Sigmoid colon (tissue), 7 donors: ENCODE measurements around the gene DPP8. TPM values are rescaled to one million over a fixed set of nuclear protein-coding genes. Genes with fewer than 3 reads are reported as not detected.

ENCODE experiments used
- DNase-seq: peaks from one replicate; pipeline ENCODE4 v3.0.0-alpha.2; 2019
- H3K27ac ChIP-seq, 4 donors: fragments of 200-600 bp; sonication (generic); one replicate each; pipeline ENCODE4 v1.5.1; 2016 to 2019; ENCODE audit warnings: mild to moderate bottlenecking in 1 of 4
- H3K27me3 ChIP-seq, 3 donors: fragments of 200-600 bp; sonication (generic); one replicate each; pipeline ENCODE4 v1.5.1; 2019; ENCODE audit warnings: mild to moderate bottlenecking in 1 of 3
- H3K36me3 ChIP-seq, 4 donors: fragments of 200-600 bp; sonication (generic); one replicate each; pipeline ENCODE4 v1.5.1; 2016 to 2019
- H3K4me1 ChIP-seq, 4 donors: fragments of 200-600 bp; sonication (generic); one replicate each; pipeline ENCODE4 v1.5.1; 2017 to 2019
- H3K4me3 ChIP-seq, 4 donors: fragments of 200-600 bp; sonication (generic); one replicate each; pipeline ENCODE4 v1.5.1; 2017 to 2019; ENCODE audit warnings: mild to moderate bottlenecking in 2 of 4, moderate library complexity in 1 of 4
- H3K9me3 ChIP-seq, 4 donors: fragments of 200-600 bp in 3 of 4; sonication (generic) in 3 of 4; one replicate each; pipeline versions ENCODE4 v1.5.1 to v1.6.1; 2013 to 2019
- EP300 ChIP-seq, 4 donors: sonication (generic); formaldehyde crosslinking; IDR thresholded peaks; one replicate each; pipeline ENCODE4 v1.6.1; 2017; ENCODE audit warnings: antibody characterized with exemption in 4 of 4
- POLR2A ChIP-seq, 2 donors: fragments of 450-650 bp; IDR thresholded peaks; one replicate each; pipeline ENCODE4 v1.6.1; 2016; ENCODE audit warnings: antibody characterized with exemption in 2 of 2, mild to moderate bottlenecking in 2 of 2, moderate library complexity in 2 of 2
- POLR2AphosphoS5 ChIP-seq, 4 donors: sonication (generic); formaldehyde crosslinking; IDR thresholded peaks; one replicate each; pipeline ENCODE4 v1.6.1; 2017; ENCODE audit warnings: antibody characterized with exemption in 4 of 4
- WGBS, 2 donors: extraction: QIAGEN DNeasy Blood & Tissue Kit; methylation state at CpG; one replicate each; pipeline ENCODE4 v1.1.7; 2013; 5-methylcytosine and 5-hydroxymethylcytosine counted together
- intact Hi-C: fragments of 100-400 bp; cut with DNase I; formaldehyde crosslinking; loops from one replicate; pipeline ENCODE4 v1.15.1; 2023
- polyA plus RNA-seq, 3 donors: library from polyadenylated mRNA; stranded (reverse); fragments of 200-250 nt; gene quantifications; one replicate each; pipeline ENCODE4 v1.2.3, GENCODE V29; 2013
- small RNA-seq, 3 donors: library from RNA; depleted of rRNA; stranded (forward); fragments of <200 nt; gene quantifications; one replicate each; pipeline ENCODE3, GENCODE V24; 2016
- total RNA-seq, 4 donors: library from RNA; depleted of rRNA; stranded (reverse); fragments of >200 nt; gene quantifications; one replicate each; pipeline ENCODE4 v1.1.0, GENCODE V29; 2016
- TF ChIP-seq, protein P1 (sequence below), 4 experiments: fragments of 450-650 bp in 3 of 4; fragments of 200-600 bp in 1 of 4; IDR thresholded peaks; one replicate each; pipeline ENCODE4 v1.5.1; 2016 to 2019; ENCODE audit warnings: antibody characterized with exemption in 4 of 4, mild to moderate bottlenecking in 3 of 4, moderate library complexity in 2 of 4
- donor health status: healthy with polysubstance abuse.
- donor health status: Bipolar disorder and iron deficiency.
- donor health status: healthy.

DPP8 gene
- total and polyA plus RNA-seq, 7 donors, result 8.4 to 40.3 (median 29.5) TPM

DNA sequence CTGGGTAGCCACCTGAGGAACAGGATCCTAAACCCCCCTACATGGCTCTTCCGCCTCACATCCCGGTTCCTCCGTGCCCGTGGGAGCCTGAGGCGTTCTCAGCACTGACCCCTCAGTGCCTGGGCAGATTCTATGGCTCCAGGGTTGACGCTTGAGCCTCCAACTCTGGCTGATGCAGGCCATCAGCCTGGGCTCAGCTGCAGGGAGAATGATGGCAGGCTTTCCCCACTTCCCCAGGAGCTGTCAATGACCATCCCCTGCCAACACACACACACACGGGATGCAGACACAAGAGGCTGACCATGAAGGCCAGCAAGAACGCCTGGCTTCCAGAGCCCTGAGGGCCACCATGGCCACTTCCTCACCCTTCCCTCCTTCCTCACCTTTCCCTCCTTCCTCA lies 123.9 kb downstream of the DPP8 start:
- WGBS, 2 donors, result 81 to 84% methylated on average over 8 of the region's 8 CpGs
- no peak for TF ChIP-seq POLR2A (IDR thresholded peaks at IDR 0.05)
- TF ChIP-seq, protein P1, sequence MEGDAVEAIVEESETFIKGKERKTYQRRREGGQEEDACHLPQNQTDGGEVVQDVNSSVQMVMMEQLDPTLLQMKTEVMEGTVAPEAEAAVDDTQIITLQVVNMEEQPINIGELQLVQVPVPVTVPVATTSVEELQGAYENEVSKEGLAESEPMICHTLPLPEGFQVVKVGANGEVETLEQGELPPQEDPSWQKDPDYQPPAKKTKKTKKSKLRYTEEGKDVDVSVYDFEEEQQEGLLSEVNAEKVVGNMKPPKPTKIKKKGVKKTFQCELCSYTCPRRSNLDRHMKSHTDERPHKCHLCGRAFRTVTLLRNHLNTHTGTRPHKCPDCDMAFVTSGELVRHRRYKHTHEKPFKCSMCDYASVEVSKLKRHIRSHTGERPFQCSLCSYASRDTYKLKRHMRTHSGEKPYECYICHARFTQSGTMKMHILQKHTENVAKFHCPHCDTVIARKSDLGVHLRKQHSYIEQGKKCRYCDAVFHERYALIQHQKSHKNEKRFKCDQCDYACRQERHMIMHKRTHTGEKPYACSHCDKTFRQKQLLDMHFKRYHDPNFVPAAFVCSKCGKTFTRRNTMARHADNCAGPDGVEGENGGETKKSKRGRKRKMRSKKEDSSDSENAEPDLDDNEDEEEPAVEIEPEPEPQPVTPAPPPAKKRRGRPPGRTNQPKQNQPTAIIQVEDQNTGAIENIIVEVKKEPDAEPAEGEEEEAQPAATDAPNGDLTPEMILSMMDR (IDR thresholded peaks at IDR 0.05), result no peak
- intact Hi-C loops, result no loop called here
- H3K9me3 ChIP-seq, result no peaks in the 10 kb centered on the region
- H3K36me3 ChIP-seq, result no peaks in the 10 kb centered on the region
- DNase-seq, result no peak
- H3K4me1 ChIP-seq, result peaks cover 0 to 13% (median 9%) of the 10 kb centered on the region in 4 donors
- H3K4me3 ChIP-seq, result no peak overlapping the region
- peaks cover 14 to 38% (median 28%) of the 10 kb centered on the region in 3 donors for H3K27me3 ChIP-seq
- no peak overlapping the region for H3K27ac ChIP-seq

DNA sequence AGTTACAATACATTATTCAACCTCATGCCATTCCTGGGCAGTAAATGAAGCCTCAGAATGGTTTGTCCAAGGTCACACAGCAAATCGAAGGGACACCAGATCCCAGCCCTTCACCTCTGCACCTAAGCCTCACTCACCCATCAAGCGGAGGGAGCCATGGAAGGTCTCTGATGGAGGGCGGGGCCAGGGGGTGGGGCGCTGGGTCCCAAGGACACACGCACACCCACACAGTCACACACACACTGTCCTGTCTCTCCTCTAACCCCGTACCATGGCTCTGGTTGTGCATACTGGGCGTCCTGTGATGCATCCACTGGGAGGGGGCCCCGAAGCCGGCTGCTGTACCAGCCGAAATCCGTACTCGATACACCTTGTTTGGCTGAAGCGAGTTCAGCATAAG lies 124.4 kb downstream of the DPP8 start:
- Histone ChIP-seq H3K27me3 (peaks cover 14 to 38% (median 28%) of the 10 kb centered on the region in 3 donors), H3K36me3 (no peaks in the 10 kb centered on the region), H3K27ac (no peak overlapping the region), H3K4me3 (no peak overlapping the region), H3K9me3 (no peaks in the 10 kb centered on the region), H3K4me1 (peaks cover 0 to 13% (median 9%) of the 10 kb centered on the region in 4 donors)
- TF ChIP-seq EP300 (IDR thresholded peaks at IDR 0.05), result no peak
- no peak for TF ChIP-seq POLR2A (IDR thresholded peaks at IDR 0.05)
- no peak for TF ChIP-seq POLR2AphosphoS5 (IDR thresholded peaks at IDR 0.05)
- TF ChIP-seq, protein P1 (IDR thresholded peaks at IDR 0.05), result no peak
- WGBS, 2 donors, result 62 to 91% methylated on average over 13 of the region's 13 CpGs
- no peak for DNase-seq
- intact Hi-C loops, result no loop called here

Small RNA genes within 50 kb of the gene (small RNA-seq; reads per million reads assigned to genes)
- 0 reads per million in 3 donors for gene AC105129.1
- 0 reads per million in 3 donors for gene RF00019
- gene RNU6-19P, result 0 reads per million in 3 donors

Other genes starting within 250 kb of the DPP8 start
- 10 to 100 TPM in 2 of 4 donors, 1 to 10 TPM in 2; 4.4 to 12.5 (median 10.4) TPM for gene PARP16, start 230.8 kb downstream of the DPP8 start, total RNA-seq
- 10 to 100 TPM in 1 of 3 donors, 1 to 10 TPM in 2; 5.5 to 10.2 (median 8.4) TPM for gene PARP16, start 230.8 kb downstream of the DPP8 start, polyA plus RNA-seq
- gene RNU5A-1, start 221.6 kb downstream of the DPP8 start, total RNA-seq, result not detected
- gene RNU5A-1, start 221.6 kb downstream of the DPP8 start, polyA plus RNA-seq, result not detected
- not detected for gene RNU5B-1, start 213.0 kb downstream of the DPP8 start, total RNA-seq
- gene RNU5B-1, start 213.0 kb downstream of the DPP8 start, polyA plus RNA-seq, result not detected
- under 1 TPM in 3 of 4 donors, not detected in 1; under 0.01 to 0.55 (median 0.41) TPM for gene IGDCC3, start 139.7 kb downstream of the DPP8 start, total RNA-seq
- gene IGDCC3, start 139.7 kb downstream of the DPP8 start, polyA plus RNA-seq, result under 1 TPM in 2 of 3 donors, not detected in 1; under 0.01 to 0.12 TPM
- gene IGDCC4, start 94.7 kb downstream of the DPP8 start, total RNA-seq, result 1 to 10 TPM in 2 of 4 donors, under 1 TPM in 2; 0.27 to 2.8 (median 0.96) TPM
- gene IGDCC4, start 94.7 kb downstream of the DPP8 start, polyA plus RNA-seq, result 1 to 10 TPM in 1 of 3 donors, under 1 TPM in 2; 0.23 to 1.5 (median 0.60) TPM
- 10 to 100 TPM; 26.3 to 37.2 (median 31.6) TPM for gene HACD3, start 12.8 kb upstream of the DPP8 start, total RNA-seq
- 10 to 100 TPM in 1 of 3 donors, 1 to 10 TPM in 2; 3.0 to 30.9 (median 7.4) TPM for gene HACD3, start 12.8 kb upstream of the DPP8 start, polyA plus RNA-seq
- 10 to 100 TPM; 19.5 to 26.0 (median 24.7) TPM for gene INTS14, start 93.4 kb upstream of the DPP8 start, total RNA-seq
- gene INTS14, start 93.4 kb upstream of the DPP8 start, polyA plus RNA-seq, result 10 to 100 TPM; 16.2 to 29.9 (median 24.0) TPM
- 1 to 10 TPM; 3.3 to 4.2 (median 3.9) TPM for gene SLC24A1, start 104.2 kb upstream of the DPP8 start, total RNA-seq
- 1 to 10 TPM; 4.8 to 6.0 (median 5.4) TPM for gene SLC24A1, start 104.2 kb upstream of the DPP8 start, polyA plus RNA-seq